Posterior cingulate gyrus (tissue), 11 donors: ENCODE results near the gene TRAF3IP3.

Experiments
- DNase-seq, 10 donors: peaks; one replicate each; pipeline versions ENCODE4 v3.0.0 to v3.0.0-alpha.2; 2020 to 2021; ENCODE audit warnings: mixed read lengths in 3 of 10
- intact Hi-C: fragments of 100-400 bp; cut with DNase I; formaldehyde crosslinking; loops from one replicate; pipeline ENCODE4 v1.15.1; 2023

Gene TRAF3IP3

GRCh38 chr1:209819058-209819457 lies 63.2 kb downstream of the TRAF3IP3 start:
- DNase-seq, result no peak
- intact Hi-C loops, result no loop called here

GRCh38 chr1:209820986-209821385 lies 65.1 kb downstream of the TRAF3IP3 start:
- intact Hi-C loops, result no loop called here
- DNase-seq, result no peak

GRCh38 chr1:209822706-209823105 lies 66.9 kb downstream of the TRAF3IP3 start:
- intact Hi-C loops, result no loop called here
- DNase-seq, result no peak

- no peak for DNase-seq
- intact Hi-C loops, result no loop called here
Measured at GRCh38 chr1:209823143-209824041, 67.5 kb downstream of the TRAF3IP3 start.

- intact Hi-C loops, result loop anchor here (2.0 kb wide), 1 partner anchor 41 kb away; the partner anchor contains the start of gene C1orf74
- no peak for DNase-seq
Measured at GRCh38 chr1:209825591-209826434, 70.0 kb downstream of the TRAF3IP3 start.

- DNase-seq, result peak; percentile 80 to 98 (median 89)
- intact Hi-C loops, result loop anchor here (2.0 kb wide), 1 partner anchor 43 kb away; the partner anchor contains the start of gene C1orf74
Measured at GRCh38 chr1:209827384-209828262, 71.8 kb downstream of the TRAF3IP3 start, which contains the start of gene UTP25. TSS of gene UTP25 (plus strand) at chr1:209827972. CDS start at chr1:209828064, 92 bp downstream.

- intact Hi-C loops, result no loop called here
- DNase-seq, result no peak
Measured at GRCh38 chr1:209829716-209830115, 73.9 kb downstream of the TRAF3IP3 start.

- no peak for DNase-seq
- intact Hi-C loops, result loop anchor here (1.0 kb wide), 1 partner anchor 9 kb away; no protein-coding TSS in a partner anchor
Measured at GRCh38 chr1:209830722-209831121, 74.9 kb downstream of the TRAF3IP3 start.

- intact Hi-C loops, result loop anchor here (1.0 kb wide), 1 partner anchor 8 kb away; no protein-coding TSS in a partner anchor
- DNase-seq, result no peak
Measured at GRCh38 chr1:209831615-209832014, 75.8 kb downstream of the TRAF3IP3 start.
